ENCODE data around the gene COQ2. TPM values are rescaled to one million over a fixed set of nuclear protein-coding genes. Genes with fewer than 3 reads are reported as not detected.

Gene COQ2
- total and polyA plus RNA-seq, 11 donors = 10.4 to 26.3 (median 22.0) TPM

DNA sequence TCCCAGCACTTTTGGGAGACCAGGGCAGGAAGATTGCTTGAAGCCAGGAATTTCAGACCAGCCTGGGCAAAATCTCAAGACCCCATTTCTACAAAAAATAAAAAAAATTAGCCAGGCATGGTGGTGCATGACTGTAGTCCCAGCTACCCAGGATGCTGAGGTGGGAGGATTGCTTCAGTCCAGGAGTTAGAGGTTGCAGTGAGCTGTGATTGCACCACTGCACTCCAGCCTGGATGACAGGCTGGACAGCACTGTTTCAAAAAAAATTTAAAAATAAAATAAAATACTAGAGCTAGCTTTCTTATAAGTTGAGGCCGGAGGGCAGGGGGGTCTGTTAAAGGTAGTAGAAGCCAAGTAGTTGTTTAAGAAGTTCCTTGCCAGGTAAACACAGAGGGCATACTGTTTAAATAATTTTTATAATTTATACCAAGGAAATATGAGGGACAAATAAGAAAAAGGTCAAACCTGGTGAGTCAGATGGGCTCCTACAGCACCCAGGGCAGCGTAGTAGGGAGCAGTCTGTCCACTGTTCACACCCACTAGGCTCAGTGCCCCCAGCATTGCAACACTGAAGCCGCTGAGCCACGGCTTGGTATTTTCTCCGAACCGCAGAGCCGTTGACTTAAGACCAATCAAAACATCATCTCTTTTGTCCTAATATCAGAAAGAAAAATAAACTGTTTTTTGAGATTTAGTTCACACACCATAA, 17.3 kb downstream of the COQ2 start:
- Histone ChIP-seq H3K27me3 (no peaks in the 10 kb centered on the region), H3K27ac (no peak overlapping the region), H3K36me3 (peaks cover 0 to 95% (median 62%) of the 10 kb centered on the region in 9 donors), H3K4me1 (no peaks in the 10 kb centered on the region), H3K4me3 (no peak overlapping the region), H3K9me3 (no peaks in the 10 kb centered on the region)
- ATAC-seq = no peak
- WGBS, 4 donors = 78 to 94% (median 90%) methylated on average over 7 of the region's 7 CpGs
- no peak for TF ChIP-seq POLR2A (IDR thresholded peaks at IDR 0.05)
- TF ChIP-seq, protein P1, sequence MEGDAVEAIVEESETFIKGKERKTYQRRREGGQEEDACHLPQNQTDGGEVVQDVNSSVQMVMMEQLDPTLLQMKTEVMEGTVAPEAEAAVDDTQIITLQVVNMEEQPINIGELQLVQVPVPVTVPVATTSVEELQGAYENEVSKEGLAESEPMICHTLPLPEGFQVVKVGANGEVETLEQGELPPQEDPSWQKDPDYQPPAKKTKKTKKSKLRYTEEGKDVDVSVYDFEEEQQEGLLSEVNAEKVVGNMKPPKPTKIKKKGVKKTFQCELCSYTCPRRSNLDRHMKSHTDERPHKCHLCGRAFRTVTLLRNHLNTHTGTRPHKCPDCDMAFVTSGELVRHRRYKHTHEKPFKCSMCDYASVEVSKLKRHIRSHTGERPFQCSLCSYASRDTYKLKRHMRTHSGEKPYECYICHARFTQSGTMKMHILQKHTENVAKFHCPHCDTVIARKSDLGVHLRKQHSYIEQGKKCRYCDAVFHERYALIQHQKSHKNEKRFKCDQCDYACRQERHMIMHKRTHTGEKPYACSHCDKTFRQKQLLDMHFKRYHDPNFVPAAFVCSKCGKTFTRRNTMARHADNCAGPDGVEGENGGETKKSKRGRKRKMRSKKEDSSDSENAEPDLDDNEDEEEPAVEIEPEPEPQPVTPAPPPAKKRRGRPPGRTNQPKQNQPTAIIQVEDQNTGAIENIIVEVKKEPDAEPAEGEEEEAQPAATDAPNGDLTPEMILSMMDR (IDR thresholded peaks at IDR 0.05) = no peak
- DNase-seq = no peak
- intact Hi-C loops (cut with DNase I) = loop anchor here in 3 of 10 donors (5.0 to 10.0 kb wide), 2 partner anchors 200 to 802 kb away; no protein-coding TSS in a partner anchor

DNA sequence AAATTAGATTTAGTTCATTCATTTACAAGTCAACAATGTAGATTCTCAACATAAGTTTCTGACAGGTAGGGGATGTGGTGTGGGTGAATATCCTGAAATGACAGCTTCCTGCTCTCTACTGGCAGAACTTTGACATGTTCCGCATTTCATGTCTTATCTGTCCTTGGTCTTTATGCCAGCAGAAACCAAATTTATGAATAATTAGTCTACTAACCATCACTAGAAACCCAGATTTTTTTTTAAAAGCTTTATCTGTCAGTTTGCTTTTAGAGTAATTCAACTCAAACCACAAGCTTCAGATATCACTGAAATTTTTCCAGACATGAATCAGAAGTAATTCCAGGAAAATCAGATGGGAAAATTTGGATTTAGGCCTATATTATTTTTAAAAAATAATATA, 17.9 kb downstream of the COQ2 start:
- intact Hi-C loops (cut with DNase I) = loop anchor here in 3 of 10 donors (5.0 to 10.0 kb wide), 2 partner anchors 199 to 802 kb away; no protein-coding TSS in a partner anchor
- Histone ChIP-seq H3K9me3 (no peaks in the 10 kb centered on the region), H3K36me3 (peaks cover 0 to 96% (median 57%) of the 10 kb centered on the region in 9 donors), H3K4me1 (no peaks in the 10 kb centered on the region), H3K4me3 (no peak overlapping the region), H3K27ac (no peak overlapping the region), H3K27me3 (no peaks in the 10 kb centered on the region)
- DNase-seq (no peak), ATAC-seq (no peak)
- TF ChIP-seq, protein P1 (IDR thresholded peaks at IDR 0.05) = no peak
- no peak for TF ChIP-seq POLR2A (IDR thresholded peaks at IDR 0.05)
- 86 to 92% (median 90%) methylated on average over 1 of the region's 1 CpG for WGBS, 4 donors

DNA sequence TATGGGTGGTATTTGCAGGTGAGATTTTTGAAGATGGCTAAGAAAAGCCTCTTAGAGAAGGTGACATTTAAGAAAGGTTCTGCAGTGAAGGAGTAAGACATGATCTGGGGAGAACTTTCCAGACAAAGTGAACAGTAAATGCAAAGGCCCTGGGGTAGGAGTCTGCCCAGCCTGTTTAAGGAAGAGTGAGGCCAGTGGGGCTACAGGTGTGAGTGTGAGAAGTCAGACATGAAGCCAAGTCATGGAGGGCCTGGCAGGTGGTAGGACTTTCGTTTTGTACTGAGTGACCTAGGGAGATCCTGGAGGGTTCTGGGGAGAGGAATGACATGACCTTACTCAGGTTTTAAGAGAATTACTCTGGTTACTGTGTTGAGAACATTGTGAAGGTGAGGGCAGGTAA, 21.5 kb downstream of the COQ2 start:
- intact Hi-C loops (cut with DNase I) = loop anchor here in 7 of 10 donors (5.0 to 10.0 kb wide), 3 partner anchors 191 to 801 kb away; no protein-coding TSS in a partner anchor
- WGBS, 4 donors = 80 to 90% (median 87%) methylated on average over 1 of the region's 1 CpG
- Histone ChIP-seq H3K4me1 (peaks cover 0 to 11% (median 0%) of the 10 kb centered on the region in 12 donors), H3K4me3 (no peak overlapping the region), H3K27ac (no peak overlapping the region), H3K27me3 (no peaks in the 10 kb centered on the region), H3K36me3 (peaks cover 0 to 63% (median 32%) of the 10 kb centered on the region in 9 donors), H3K9me3 (no peaks in the 10 kb centered on the region)
- no peak for TF ChIP-seq POLR2A (IDR thresholded peaks at IDR 0.05)
- TF ChIP-seq, protein P1 (IDR thresholded peaks at IDR 0.05) = no peak
- DNase-seq (no peak), ATAC-seq (no peak)

DNA sequence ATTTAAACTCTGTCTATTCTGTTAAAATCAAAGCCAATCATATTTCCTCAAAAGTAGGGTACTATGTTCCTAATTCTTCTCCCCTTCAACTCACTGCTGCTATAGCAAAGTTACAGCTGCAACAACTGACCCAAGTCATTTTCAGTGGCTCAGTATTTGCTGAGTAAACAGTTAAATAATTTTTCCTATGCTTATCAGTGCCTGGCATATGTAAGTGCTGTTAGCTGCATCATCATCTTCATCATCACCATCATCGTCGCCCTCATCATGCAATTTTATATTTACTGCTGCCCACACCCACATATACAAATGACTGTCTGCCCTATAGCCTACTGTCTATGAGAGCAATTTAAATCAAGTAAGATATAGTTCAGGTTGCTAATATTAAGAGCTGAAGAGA, 21.9 kb downstream of the COQ2 start:
- intact Hi-C loops (cut with DNase I) = loop anchor here in 7 of 10 donors (5.0 to 10.0 kb wide), 3 partner anchors 190 to 800 kb away; no protein-coding TSS in a partner anchor
- Histone ChIP-seq H3K36me3 (peaks cover 0 to 59% (median 30%) of the 10 kb centered on the region in 9 donors), H3K4me1 (peaks cover 0 to 11% (median 0%) of the 10 kb centered on the region in 12 donors), H3K4me3 (no peak overlapping the region), H3K27ac (no peak overlapping the region), H3K9me3 (no peaks in the 10 kb centered on the region), H3K27me3 (no peaks in the 10 kb centered on the region)
- no peak for DNase-seq
- WGBS, 4 donors = 84 to 96% (median 91%) methylated on average over 2 of the region's 2 CpGs
- ATAC-seq = no peak
- no peak for TF ChIP-seq POLR2A (IDR thresholded peaks at IDR 0.05)
- TF ChIP-seq, protein P1 (IDR thresholded peaks at IDR 0.05) = no peak

All from heart left ventricle (tissue), 16 donors.